GM12878 (cell line): Measurements from ENCODE around the gene MPC1. TPM values are rescaled to one million over a fixed set of nuclear protein-coding genes. Genes with fewer than 3 reads are reported as not detected.

Experiments
- ATAC-seq: fragments of 200-7000 bp; cut with Tn5 transposase; 3 replicates; pipeline ENCODE4 v1.9.1; 2020; ENCODE audit warnings: mild to moderate bottlenecking, moderate library complexity
- BruUV-seq: library from RNA; stranded (reverse); fragments of 400-500 nt; replicated peaks from 2 replicates; lab custom pipeline; 2021; lab: Mats Ljungman, UMichigan
- CTCF ChIA-PET: fragments of 300-600 bp; sonication (Branson Sonifier 250); formaldehyde crosslinking; extraction: SDS; loops from one replicate; lab custom pipeline; 2021; ENCODE audit warnings: inconsistent platforms; lab: Yijun Ruan, JAX
- POLR2A ChIA-PET: fragments of 350-600 bp; formaldehyde crosslinking; extraction: SDS; loops from one replicate; lab custom pipeline; 2021; ENCODE audit warnings: inconsistent platforms; lab: Charles Lee
- RAD21 ChIA-PET: fragments of 300-600 bp; sonication (Branson Sonifier 250); formaldehyde crosslinking; loops from one replicate; lab custom pipeline; 2023; ENCODE audit warnings: antibody characterized with exemption; ENCODE audit not compliant: unreplicated experiment; lab: Charles Lee
- SMC1A ChIA-PET: fragments of 300-600 bp; sonication (Branson Sonifier 250); formaldehyde crosslinking; loops from one replicate; lab custom pipeline; 2023; ENCODE audit not compliant: unreplicated experiment, uncharacterized antibody; lab: Charles Lee
- DNase-seq: peaks from one replicate; pipeline ENCODE4 v3.0.0-alpha.2; 2011; ENCODE audit warnings: low read depth, low spot score
- FAIRE-seq: peaks from 3 replicates; lab custom pipeline; 2011; peaks lifted over from hg19 to GRCh38; lab: Jason Lieb, UNC
- H2AFZ ChIP-seq: 2 replicates; pipeline ENCODE4 v1.6.0; 2011; ENCODE audit warnings: low read depth, low read length, control low read depth; ENCODE audit not compliant: control insufficient read depth
- H3K27ac ChIP-seq: 2 replicates; pipeline ENCODE4 v1.5.1; 2011; ENCODE audit warnings: control low read depth; ENCODE audit not compliant: control insufficient read depth, insufficient read depth
- H3K27me3 ChIP-seq, 2 experiments: replicated peaks in 1 of 2; 2 replicates each; pipeline versions ENCODE4 v1.6.0 to v1.6.1; 2011; ENCODE audit warnings: low read length in 1 of 2; ENCODE audit not compliant: control insufficient read depth in 2 of 2, insufficient read depth in 2 of 2
- H3K36me3 ChIP-seq, 2 experiments: 2 replicates each; pipeline ENCODE4 v1.5.1; 2011; ENCODE audit warnings: low read length in 1 of 2; ENCODE audit not compliant: control insufficient read depth in 2 of 2, insufficient read depth in 2 of 2
- H3K4me1 ChIP-seq: 2 replicates; pipeline ENCODE4 v1.6.1; 2011; ENCODE audit warnings: mild to moderate bottlenecking, low read length, moderate library complexity, mixed read lengths; ENCODE audit not compliant: control insufficient read depth, insufficient read depth
- H3K4me2 ChIP-seq: 2 replicates; pipeline ENCODE4 v1.6.0; 2011; ENCODE audit warnings: control low read depth; ENCODE audit not compliant: control insufficient read depth, insufficient read depth
- H3K4me3 ChIP-seq: fragments of 200-600 bp; sonication (generic); 2 replicates; pipeline ENCODE4 v1.5.1; 2016
- H3K79me2 ChIP-seq: 2 replicates; pipeline ENCODE4 v1.6.0; 2011; ENCODE audit warnings: low read length; ENCODE audit not compliant: control insufficient read depth, insufficient read depth
- H3K9ac ChIP-seq: 2 replicates; pipeline ENCODE4 v1.8.0; 2011; ENCODE audit warnings: low read length, control low read depth, mixed read lengths; ENCODE audit not compliant: control insufficient read depth, insufficient read depth
- H3K9me3 ChIP-seq: replicated peaks from 3 replicates; pipeline ENCODE4 v1.5.1; 2011; ENCODE audit warnings: mild to moderate bottlenecking, low read length; ENCODE audit not compliant: control insufficient read depth, insufficient read depth
- H4K20me1 ChIP-seq: 2 replicates; pipeline ENCODE4 v1.6.0; 2011; ENCODE audit not compliant: control insufficient read depth, insufficient read depth
- ASH2L ChIP-seq: fragments of 300-600, 200-600 bp; sonication (generic); IDR thresholded peaks from 2 replicates; pipeline ENCODE4 v1.6.1; 2017; ENCODE audit warnings: low read depth, mild to moderate bottlenecking, borderline replicate concordance
- GABPA ChIP-seq: IDR thresholded peaks from 2 replicates; pipeline ENCODE4 v1.6.1; 2014; ENCODE audit warnings: antibody characterized with exemption, low read depth, mild to moderate bottlenecking, inconsistent platforms
- HDAC6 ChIP-seq: fragments of 200-600 bp; sonication (generic); IDR thresholded peaks from one replicate; pipeline ENCODE4 v1.8.0; 2017; ENCODE audit warnings: antibody characterized with exemption; ENCODE audit not compliant: unreplicated experiment
- IRF5 ChIP-seq: fragments of 450-650 bp; IDR thresholded peaks from 2 replicates; pipeline ENCODE4 v1.6.1; 2017; ENCODE audit warnings: borderline replicate concordance
- NFYB ChIP-seq: IDR thresholded peaks from 2 replicates; pipeline ENCODE4 v1.6.1; 2011; ENCODE audit warnings: low read depth, mild to moderate bottlenecking, low read length, improper control_type of control experiment, moderate library complexity; ENCODE audit not compliant: insufficient read depth
- RELB ChIP-seq: fragments of 450-650 bp; IDR thresholded peaks from 2 replicates; pipeline ENCODE4 v1.6.1; 2017; ENCODE audit warnings: low read depth, mild to moderate bottlenecking, moderate library complexity
- SMARCA5 ChIP-seq: fragments of 450-650 bp; IDR thresholded peaks from 2 replicates; pipeline ENCODE4 v1.6.1; 2017; ENCODE audit warnings: mild to moderate bottlenecking
- WGBS: methylation state at CpG from one replicate; pipeline ENCODE4 v1.1.6; 2016; ENCODE audit warnings: low lambda C conversion rate; ENCODE audit not compliant: insufficient replicate concordance, insufficient coverage; ENCODE audit errors: missing lambda C conversion rate; 5-methylcytosine and 5-hydroxymethylcytosine counted together
- in situ Hi-C: fragments of 300-500 bp; cut with MboI; formaldehyde crosslinking; loops from 9 replicates; pipeline ENCODE4 v1.14.3; 2018; ENCODE audit warnings: mixed read lengths
- intact Hi-C: fragments of 100-400 bp; cut with micrococcal nuclease; formaldehyde crosslinking; loops from one replicate; pipeline ENCODE4 v1.14.2; 2022; ENCODE audit not compliant: unreplicated experiment
- polyA plus RNA-seq, 11 experiments: library from polyadenylated mRNA; depleted of rRNA in 4 of 11; unstranded in 6 of 11; stranded (reverse) in 5 of 11; fragments of >200 nt; fragmentation: Nextera tagmentation in 4 of 11; fragmentation: Illumina TruSeq in 1 of 11; extraction: Ambion mirVana in 4 of 11; extraction: Trizol in 1 of 11; gene quantifications; 1 replicate in 1 of 11; 2 replicates in 10 of 11; pipeline versions ENCODE4 v1.2.1 to v1.2.3, GENCODE V29; 2011 to 2016; ENCODE audit warnings: inconsistent platforms in 2 of 11, missing spikeins in 2 of 11, low read depth in 1 of 11
- total RNA-seq, 4 experiments: library from RNA; depleted of rRNA in 3 of 4; stranded (reverse); fragments of >200 nt in 3 of 4; fragmentation: Illumina TruSeq in 1 of 4; extraction: Trizol in 1 of 4; gene quantifications; 2 replicates each; pipeline versions ENCODE4 v1.2.1 to v1.2.3, GENCODE V29; 2013 to 2021

MPC1 gene
- total and polyA plus RNA-seq, 10 of the 15 experiments (the other 5 are each of a cell fraction or from before 2014, with no cell fraction given), result 53.2 to 177 (median 78.8) TPM

- H3K27me3 ChIP-seq, result no peaks in the 10 kb centered on the region; a peak in 1 of 4 replicates
- no peak overlapping the region for H3K4me2 ChIP-seq
- H3K79me2 ChIP-seq, result no peaks in the 10 kb centered on the region
- no peak for DNase-seq
- peaks cover 13% of the 10 kb centered on the region for H3K4me1 ChIP-seq
- intact Hi-C loops (no loop called here), in situ Hi-C loops (no loop called here)
- RAD21 ChIA-PET, result no interaction called here
- no peak overlapping the region for H3K27ac ChIP-seq
- H2AFZ ChIP-seq, result no peak overlapping the region
- H3K9ac ChIP-seq, result no peak overlapping the region
- CTCF ChIA-PET, result interaction anchor here (1.1 kb wide), 1 partner anchor 105 kb away, joined by 3 read pairs; no protein-coding TSS in a partner anchor
- H3K36me3 ChIP-seq, result no peaks in the 10 kb centered on the region
- 84% methylated on average over 9 of the region's 9 CpGs for WGBS
- ATAC-seq, result no peak
- no peak overlapping the region for H3K4me3 ChIP-seq
- no TSS peak for BruUV-seq
- H4K20me1 ChIP-seq, result no peaks in the 10 kb centered on the region
- H3K9me3 ChIP-seq, result no peaks in the 10 kb centered on the region; the same call in 2 of the 3 replicates
- SMC1A ChIA-PET, result no interaction called here
- POLR2A ChIA-PET, result no interaction called here
- TF ChIP-seq IRF5 (no peak), SMARCA5 (no peak), GABPA (no peak), RELB (no peak), ASH2L (no peak), HDAC6 (no peak), NFYB (no peak)
- TF ChIP-seq, all 136 proteins: peak for 0
- FAIRE-seq, result no peak
Measured at GRCh38 chr6:166418691-166419143, 36.0 kb upstream of the MPC1 start.
